CD8-positive, alpha-beta memory T cell (primary cell): ENCODE measurements around the gene ZBTB42. TPM values are rescaled to one million over a fixed set of nuclear protein-coding genes. Genes with fewer than 3 reads are reported as not detected.

Experiments used
- CTCF ChIA-PET: fragments of 350-600 bp; sonication (Branson Sonifier 250); formaldehyde crosslinking; loops from one replicate; lab custom pipeline; 2021; ENCODE audit warnings: antibody characterized with exemption; lab: Charles Lee
- POLR2A ChIA-PET: fragments of 350-600 bp; sonication (Branson Sonifier 250); formaldehyde crosslinking; loops from one replicate; lab custom pipeline; 2021; ENCODE audit warnings: antibody characterized with exemption; lab: Charles Lee
- DNase-seq, 5 donors: peaks; one replicate each; pipeline versions ENCODE4 v3.0.0 to v3.0.0-alpha.2; 2020 to 2022; ENCODE audit warnings: mixed read lengths in 1 of 5
- H3K27ac ChIP-seq: one replicate; pipeline ENCODE4 v1.7.0; 2013; ENCODE audit warnings: low read depth, mild to moderate bottlenecking, low read length, moderate library complexity
- H3K27me3 ChIP-seq: 2 replicates; pipeline ENCODE4 v1.7.0; 2013; ENCODE audit warnings: low read length, mild to moderate bottlenecking; ENCODE audit not compliant: insufficient read depth, poor library complexity, severe bottlenecking
- H3K36me3 ChIP-seq: 2 replicates; pipeline ENCODE4 v1.7.0; 2013; ENCODE audit warnings: mild to moderate bottlenecking, low read length, moderate library complexity; ENCODE audit not compliant: insufficient read depth
- H3K4me1 ChIP-seq: 2 replicates; pipeline ENCODE4 v1.7.0; 2013; ENCODE audit warnings: mild to moderate bottlenecking, low read length, moderate library complexity; ENCODE audit not compliant: insufficient read depth
- H3K4me3 ChIP-seq: 2 replicates; pipeline ENCODE4 v1.7.0; 2013; ENCODE audit warnings: mild to moderate bottlenecking, low read length
- H3K9me3 ChIP-seq: 2 replicates; pipeline ENCODE4 v1.7.0; 2013; ENCODE audit warnings: mild to moderate bottlenecking, low read length
- H3K27ac Mint-ChIP-seq, 8 donors: one replicate each; pipeline ENCODE4 v1.8.0; 2020 to 2021; ENCODE audit warnings: mixed read lengths in 8 of 8, mild to moderate bottlenecking in 6 of 8, inconsistent platforms in 3 of 8, moderate library complexity in 3 of 8
- H3K27me3 Mint-ChIP-seq, 2 donors: one replicate each; pipeline ENCODE4 v1.8.0; 2020 to 2021; ENCODE audit warnings: mixed read lengths in 2 of 2, mild to moderate bottlenecking in 1 of 2, moderate library complexity in 1 of 2
- H3K36me3 Mint-ChIP-seq, 3 donors: one replicate each; pipeline ENCODE4 v1.8.0; 2020 to 2021; ENCODE audit warnings: mixed read lengths in 3 of 3, inconsistent platforms in 1 of 3, mild to moderate bottlenecking in 1 of 3
- H3K4me1 Mint-ChIP-seq, 3 donors: one replicate each; pipeline ENCODE4 v1.8.0; 2020 to 2021; ENCODE audit warnings: mixed read lengths in 3 of 3, inconsistent platforms in 1 of 3, mild to moderate bottlenecking in 1 of 3
- H3K4me3 Mint-ChIP-seq, 7 donors: one replicate each; pipeline ENCODE4 v1.8.0; 2020 to 2021; ENCODE audit warnings: mixed read lengths in 7 of 7, mild to moderate bottlenecking in 6 of 7, moderate library complexity in 4 of 7, inconsistent platforms in 2 of 7
- H3K9me3 Mint-ChIP-seq, 5 donors: one replicate each; pipeline ENCODE4 v1.8.0; 2020 to 2022; ENCODE audit warnings: mixed read lengths in 5 of 5, mild to moderate bottlenecking in 3 of 5, moderate library complexity in 2 of 5, inconsistent platforms in 1 of 5
- polyA plus RNA-seq: library from polyadenylated mRNA; unstranded; fragments of 300-500 nt; fragmentation: Illumina TruSeq; gene quantifications from one replicate; pipeline ENCODE4 v1.2.3, GENCODE V29; 2021
- total RNA-seq, 2 experiments: library from RNA; stranded (reverse); gene quantifications; one replicate each; pipeline ENCODE4 v1.2.3, GENCODE V29; 2021

The ZBTB42 gene
- total and polyA plus RNA-seq, 3 experiments from 2014 or later = 2.7 to 3.5 (median 3.3) TPM

DNA sequence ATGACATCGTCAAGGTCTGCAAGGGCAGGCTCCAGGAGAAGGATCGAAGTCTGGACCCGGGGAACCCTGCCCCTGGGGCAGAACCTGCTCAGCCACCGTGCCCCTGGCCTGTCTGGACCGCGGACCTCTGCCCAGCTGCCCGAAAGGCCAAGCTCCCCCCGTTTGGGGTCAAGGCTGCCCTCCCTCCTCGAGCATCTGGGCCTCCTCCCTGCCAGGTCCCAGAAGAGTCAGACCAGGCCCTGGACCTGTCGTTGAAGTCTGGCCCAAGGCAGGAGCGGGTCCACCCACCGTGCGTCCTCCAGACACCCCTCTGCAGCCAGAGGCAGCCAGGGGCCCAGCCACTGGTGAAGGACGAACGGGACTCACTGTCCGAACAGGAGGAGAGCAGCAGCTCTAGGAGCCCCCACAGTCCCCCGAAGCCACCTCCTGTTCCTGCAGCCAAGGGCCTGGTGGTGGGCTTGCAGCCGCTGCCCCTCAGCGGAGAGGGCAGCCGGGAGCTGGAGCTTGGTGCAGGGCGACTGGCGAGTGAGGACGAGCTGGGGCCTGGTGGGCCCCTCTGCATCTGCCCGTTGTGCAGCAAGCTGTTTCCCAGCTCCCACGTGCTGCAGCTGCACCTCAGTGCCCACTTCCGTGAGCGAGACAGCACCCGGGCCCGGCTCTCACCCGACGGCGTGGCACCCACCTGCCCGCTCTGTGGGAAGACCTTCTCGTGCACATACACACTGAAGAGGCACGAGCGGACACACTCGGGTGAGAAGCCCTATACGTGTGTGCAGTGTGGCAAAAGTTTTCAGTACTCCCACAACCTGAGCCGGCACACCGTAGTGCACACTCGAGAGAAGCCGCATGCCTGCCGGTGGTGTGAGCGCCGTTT, 856 bp downstream of the ZBTB42 start:
- peaks cover 20% of the 10 kb centered on the region for H3K4me1 ChIP-seq
- peak overlapping the region in 6 of 8 donors; percentile 26 to 96 (median 69) for H3K27ac Mint-ChIP-seq
- H3K4me3 ChIP-seq = peak overlapping the region; percentile 66
- peak overlapping the region; percentile 83 to 93 (median 86) for H3K4me3 Mint-ChIP-seq
- H3K4me1 Mint-ChIP-seq = peaks cover 9 to 53% (median 17%) of the 10 kb centered on the region in 3 donors
- CTCF ChIA-PET = interaction anchor here (0.9 to 2.3 kb wide), 5 partner anchors 8 to 33 kb away, joined by 4 to 15 read pairs (median 6); no protein-coding TSS in a partner anchor
- H3K9me3 Mint-ChIP-seq = no peaks in the 10 kb centered on the region
- no peaks in the 10 kb centered on the region for H3K27me3 Mint-ChIP-seq
- peak overlapping the region; percentile 38 for H3K27ac ChIP-seq
- H3K36me3 ChIP-seq = no peaks in the 10 kb centered on the region
- H3K27me3 ChIP-seq = no peaks in the 10 kb centered on the region
- H3K9me3 ChIP-seq = no peaks in the 10 kb centered on the region
- H3K36me3 Mint-ChIP-seq = peaks cover 0 to 3% (median 0%) of the 10 kb centered on the region in 3 donors
- POLR2A ChIA-PET = interaction anchor here (1.1 to 1.9 kb wide), 3 partner anchors 10 to 49 kb away, joined by 5 to 11 read pairs (median 8); partner anchors contain the start of gene SIVA1
- no peak for DNase-seq

DNA sequence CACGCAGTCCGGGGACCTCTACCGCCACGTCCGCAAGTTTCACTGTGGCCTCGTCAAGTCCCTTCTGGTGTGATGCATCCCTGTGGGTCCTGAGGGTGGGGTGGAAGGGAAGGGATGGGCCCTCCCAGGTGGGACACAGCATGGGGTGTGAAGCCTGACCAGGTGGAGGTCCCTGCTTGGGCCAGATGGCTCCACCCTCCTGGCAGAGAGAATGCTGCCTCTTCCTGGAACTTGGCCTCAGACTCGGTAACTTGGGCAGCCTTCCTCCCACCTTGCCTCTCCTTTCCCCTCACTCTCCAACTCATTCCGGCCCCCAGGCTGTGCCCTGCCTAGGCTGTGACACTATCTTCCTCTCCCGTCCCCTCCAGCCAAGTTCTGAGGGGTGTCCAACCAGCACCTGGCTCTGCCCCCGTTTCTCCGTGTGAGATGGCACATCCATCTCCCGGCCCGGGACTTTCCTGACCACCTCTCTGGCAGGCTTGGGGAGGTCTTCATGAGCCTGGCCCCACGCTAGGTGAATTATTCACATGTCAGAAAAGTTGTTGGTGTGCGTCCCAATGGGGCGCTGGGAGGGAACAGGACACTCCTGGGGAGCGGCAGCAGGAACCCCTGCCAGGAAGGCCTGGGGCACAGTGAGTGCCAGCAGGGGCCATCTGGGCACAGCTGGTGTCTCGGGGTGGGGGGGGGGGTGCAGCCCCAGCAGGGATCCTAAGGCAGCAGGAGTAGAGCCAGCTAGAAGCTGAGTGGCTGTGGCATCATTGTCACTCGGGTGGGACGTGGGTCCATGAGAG, 1.7 kb downstream of the ZBTB42 start:
- Mint-ChIP-seq H3K4me3 (peak overlapping the region in 5 of 7 donors; percentile 43 to 88 (median 67)), H3K27ac (peak overlapping the region in 2 of 8 donors; percentile 74 to 96), H3K36me3 (peaks cover 0 to 3% (median 0%) of the 10 kb centered on the region in 3 donors), H3K4me1 (peaks cover 9 to 46% (median 17%) of the 10 kb centered on the region in 3 donors), H3K9me3 (no peaks in the 10 kb centered on the region), H3K27me3 (no peaks in the 10 kb centered on the region)
- Histone ChIP-seq H3K36me3 (no peaks in the 10 kb centered on the region), H3K9me3 (no peaks in the 10 kb centered on the region), H3K4me1 (peaks cover 20% of the 10 kb centered on the region), H3K27me3 (no peaks in the 10 kb centered on the region), H3K27ac (no peak overlapping the region), H3K4me3 (no peak overlapping the region)
- ChIA-PET CTCF (interaction anchor here (1.9 to 2.3 kb wide), 2 partner anchors 10 to 24 kb away, joined by 6 to 15 read pairs; no protein-coding TSS in a partner anchor), POLR2A (no interaction called here)
- no peak for DNase-seq

DNA sequence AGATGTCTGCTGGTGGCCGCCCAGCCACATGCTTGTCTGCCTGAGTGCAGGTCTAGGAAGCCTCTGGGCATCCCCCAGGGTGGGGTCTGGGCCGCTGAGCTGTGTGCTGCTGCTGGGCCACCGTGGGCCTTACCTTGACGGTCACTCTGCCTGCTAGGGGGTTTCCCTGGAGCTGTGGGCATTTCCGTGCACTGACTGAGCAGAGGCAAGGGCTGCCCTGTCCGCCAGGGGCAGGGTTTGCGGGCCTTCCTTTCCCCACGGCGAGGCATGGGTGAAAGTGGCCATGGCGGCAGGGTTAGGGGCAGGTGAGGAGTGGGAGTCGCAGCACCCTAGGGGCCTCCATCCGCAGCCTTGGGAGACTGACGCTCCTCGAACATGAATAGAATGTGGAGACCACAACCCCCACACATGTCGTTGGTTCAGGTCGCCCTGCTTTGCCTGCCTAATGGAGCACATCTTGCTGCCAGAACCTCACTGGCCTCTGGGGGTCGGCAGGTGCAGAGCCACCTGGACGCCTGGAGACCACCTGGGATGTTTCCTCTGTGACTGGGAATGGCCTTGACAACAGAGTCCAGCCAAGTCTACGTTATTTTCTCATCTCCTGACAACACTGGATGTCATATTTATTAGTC, 2.5 kb downstream of the ZBTB42 start:
- CTCF ChIA-PET = no interaction called here
- H3K4me1 Mint-ChIP-seq = peaks cover 9 to 42% (median 17%) of the 10 kb centered on the region in 3 donors

DNA sequence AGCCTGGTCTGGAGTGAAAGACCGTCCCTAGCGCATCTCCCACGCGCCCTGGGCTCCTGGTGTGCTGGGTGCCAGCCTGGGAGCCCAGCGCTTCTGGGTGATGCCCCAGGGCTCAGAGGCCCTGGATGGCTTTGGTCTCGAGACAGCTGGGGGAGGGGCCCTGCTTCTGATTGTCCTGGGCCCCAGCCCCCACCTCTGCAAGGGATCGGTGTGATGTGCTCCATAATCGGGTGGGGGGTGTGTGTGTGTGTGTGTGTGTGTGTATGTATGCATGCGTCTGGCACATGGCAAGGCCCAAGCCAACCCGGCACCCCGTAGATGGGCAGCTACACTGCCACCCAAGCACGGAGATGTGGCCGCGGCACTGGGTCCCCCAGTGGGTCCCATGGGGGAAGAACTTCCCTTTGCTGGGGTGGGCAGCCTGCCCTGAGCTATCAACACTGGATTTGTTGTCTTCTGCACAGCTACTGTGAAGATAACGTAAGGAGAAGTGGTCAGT, 3.1 kb downstream of the ZBTB42 start:
- no peaks in the 10 kb centered on the region for H3K27me3 ChIP-seq
- CTCF ChIA-PET = no interaction called here
- Mint-ChIP-seq H3K4me3 (peak overlapping the region in 2 of 7 donors; percentile 24), H3K27ac (no peak overlapping the region), H3K4me1 (peaks cover 9 to 38% (median 13%) of the 10 kb centered on the region in 3 donors), H3K36me3 (peaks cover 0 to 3% (median 0%) of the 10 kb centered on the region in 3 donors), H3K9me3 (no peaks in the 10 kb centered on the region), H3K27me3 (no peaks in the 10 kb centered on the region)
- peak overlapping the region; percentile 38 for H3K27ac ChIP-seq
- POLR2A ChIA-PET = interaction anchor here (0.6 kb wide), 1 partner anchor 69 kb away, joined by 6 read pairs; no protein-coding TSS in a partner anchor
- no peak overlapping the region for H3K4me3 ChIP-seq
- H3K9me3 ChIP-seq = no peaks in the 10 kb centered on the region
- no peak for DNase-seq
- H3K4me1 ChIP-seq = peaks cover 20% of the 10 kb centered on the region
- no peaks in the 10 kb centered on the region for H3K36me3 ChIP-seq

More for the DNA sequence above, 2.5 kb downstream of the ZBTB42 start:
- DNase-seq = no peak
- H3K36me3 ChIP-seq = no peaks in the 10 kb centered on the region
- peak overlapping the region in 1 of 8 donors; percentile 78 for H3K27ac Mint-ChIP-seq
- H3K9me3 ChIP-seq = no peaks in the 10 kb centered on the region
- H3K4me1 ChIP-seq = peaks cover 20% of the 10 kb centered on the region
- POLR2A ChIA-PET = interaction anchor here (0.6 kb wide), 1 partner anchor 69 kb away, joined by 6 read pairs; no protein-coding TSS in a partner anchor
- no peak overlapping the region for H3K4me3 ChIP-seq
- H3K27me3 ChIP-seq = no peaks in the 10 kb centered on the region
- peaks cover 0 to 3% (median 0%) of the 10 kb centered on the region in 3 donors for H3K36me3 Mint-ChIP-seq
- peak overlapping the region in 1 of 7 donors; percentile 24 for H3K4me3 Mint-ChIP-seq
- no peaks in the 10 kb centered on the region for H3K27me3 Mint-ChIP-seq
- H3K9me3 Mint-ChIP-seq = no peaks in the 10 kb centered on the region
- H3K27ac ChIP-seq = no peak overlapping the region

DNA sequence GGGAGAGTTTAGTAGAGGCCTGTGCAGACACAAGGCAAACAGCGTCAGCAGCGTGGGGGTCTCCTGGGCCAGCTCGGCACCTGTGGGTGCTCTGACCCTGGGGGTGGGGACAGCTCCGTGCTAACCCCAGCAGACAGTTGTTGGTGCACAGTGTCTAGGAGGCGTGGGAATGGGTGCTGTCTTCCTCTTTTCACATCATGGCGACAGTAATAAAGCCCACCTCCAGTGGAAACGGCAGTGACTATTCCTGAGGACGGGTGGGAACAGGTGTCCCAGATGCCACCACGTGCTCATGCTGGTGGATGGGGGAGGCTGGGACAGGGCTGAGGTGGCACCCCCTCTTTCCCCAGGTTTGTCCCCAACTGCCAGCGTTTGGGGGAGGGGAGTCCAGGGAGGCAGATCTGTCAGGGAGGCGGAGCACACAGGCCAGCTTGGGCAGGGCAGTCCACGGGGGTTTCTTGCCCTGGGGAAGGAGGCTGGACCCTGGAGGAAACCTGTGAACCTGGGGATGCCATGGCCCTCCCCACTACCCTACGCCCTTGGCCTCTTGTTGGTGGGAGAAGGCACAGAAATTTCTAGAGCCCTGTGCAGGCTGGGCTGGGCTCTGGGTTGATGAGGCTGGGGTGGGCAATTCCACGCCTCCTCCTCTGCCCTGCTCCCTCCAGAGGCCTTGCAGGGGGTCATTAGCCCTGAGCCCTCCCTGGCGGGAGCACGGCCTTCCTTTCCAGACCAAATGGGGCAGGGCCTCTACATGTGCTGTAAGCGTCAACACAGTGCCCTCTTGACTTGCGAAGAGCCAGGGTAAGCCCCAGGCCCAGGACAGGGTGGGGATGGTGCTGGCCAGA, 3.8 kb downstream of the ZBTB42 start:
- H3K27ac ChIP-seq = peak overlapping the region; percentile 38
- H3K9me3 ChIP-seq = no peaks in the 10 kb centered on the region
- POLR2A ChIA-PET = no interaction called here
- CTCF ChIA-PET = no interaction called here
- H3K4me1 ChIP-seq = peaks cover 19% of the 10 kb centered on the region
- no peak for DNase-seq
- H3K4me3 Mint-ChIP-seq = peak overlapping the region in 1 of 7 donors; percentile 24
- no peaks in the 10 kb centered on the region for H3K36me3 ChIP-seq
- H3K27ac Mint-ChIP-seq = no peak overlapping the region
- no peaks in the 10 kb centered on the region for H3K27me3 Mint-ChIP-seq
- no peaks in the 10 kb centered on the region for H3K9me3 Mint-ChIP-seq
- H3K36me3 Mint-ChIP-seq = peaks cover 0 to 3% (median 0%) of the 10 kb centered on the region in 3 donors
- no peaks in the 10 kb centered on the region for H3K27me3 ChIP-seq
- peaks cover 1 to 31% (median 11%) of the 10 kb centered on the region in 3 donors for H3K4me1 Mint-ChIP-seq
- no peak overlapping the region for H3K4me3 ChIP-seq

DNA sequence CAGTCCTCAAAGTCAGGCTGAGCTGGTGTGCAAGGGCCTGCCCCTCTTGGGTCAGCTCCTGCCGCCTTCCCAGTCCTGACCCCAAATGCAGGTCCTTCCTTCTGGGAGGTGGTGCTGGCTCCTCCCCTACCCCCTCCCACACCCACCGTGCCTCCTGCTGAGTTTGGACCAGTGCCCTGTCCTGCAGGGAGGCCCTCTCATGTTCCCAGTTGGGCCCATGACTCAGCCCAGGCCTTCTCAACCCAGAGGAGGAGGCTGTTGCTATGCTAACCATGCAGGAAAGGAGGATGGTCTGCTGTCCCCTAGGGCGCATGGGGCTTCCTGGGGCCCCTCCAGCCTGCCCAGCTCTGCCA, 4.4 kb downstream of the ZBTB42 start:
- POLR2A ChIA-PET = no interaction called here
- Mint-ChIP-seq H3K36me3 (peaks cover 0 to 3% (median 0%) of the 10 kb centered on the region in 3 donors), H3K4me1 (peaks cover 0 to 28% (median 10%) of the 10 kb centered on the region in 3 donors), H3K27me3 (no peaks in the 10 kb centered on the region), H3K27ac (no peak overlapping the region), H3K9me3 (no peaks in the 10 kb centered on the region), H3K4me3 (no peak overlapping the region)
- Histone ChIP-seq H3K27ac (peak overlapping the region; percentile 38), H3K4me1 (peaks cover 15% of the 10 kb centered on the region), H3K9me3 (no peaks in the 10 kb centered on the region), H3K27me3 (no peaks in the 10 kb centered on the region), H3K4me3 (no peak overlapping the region), H3K36me3 (no peaks in the 10 kb centered on the region)
- no peak for DNase-seq
- CTCF ChIA-PET = no interaction called here
